NCI-H1048 (cell line): Measurements from ENCODE around the gene FHAD1.

Source experiments
- DNase-seq: peaks from one replicate; lab custom pipeline; 2025; lab: John Stamatoyannopoulos, UW

Gene FHAD1

DNA sequence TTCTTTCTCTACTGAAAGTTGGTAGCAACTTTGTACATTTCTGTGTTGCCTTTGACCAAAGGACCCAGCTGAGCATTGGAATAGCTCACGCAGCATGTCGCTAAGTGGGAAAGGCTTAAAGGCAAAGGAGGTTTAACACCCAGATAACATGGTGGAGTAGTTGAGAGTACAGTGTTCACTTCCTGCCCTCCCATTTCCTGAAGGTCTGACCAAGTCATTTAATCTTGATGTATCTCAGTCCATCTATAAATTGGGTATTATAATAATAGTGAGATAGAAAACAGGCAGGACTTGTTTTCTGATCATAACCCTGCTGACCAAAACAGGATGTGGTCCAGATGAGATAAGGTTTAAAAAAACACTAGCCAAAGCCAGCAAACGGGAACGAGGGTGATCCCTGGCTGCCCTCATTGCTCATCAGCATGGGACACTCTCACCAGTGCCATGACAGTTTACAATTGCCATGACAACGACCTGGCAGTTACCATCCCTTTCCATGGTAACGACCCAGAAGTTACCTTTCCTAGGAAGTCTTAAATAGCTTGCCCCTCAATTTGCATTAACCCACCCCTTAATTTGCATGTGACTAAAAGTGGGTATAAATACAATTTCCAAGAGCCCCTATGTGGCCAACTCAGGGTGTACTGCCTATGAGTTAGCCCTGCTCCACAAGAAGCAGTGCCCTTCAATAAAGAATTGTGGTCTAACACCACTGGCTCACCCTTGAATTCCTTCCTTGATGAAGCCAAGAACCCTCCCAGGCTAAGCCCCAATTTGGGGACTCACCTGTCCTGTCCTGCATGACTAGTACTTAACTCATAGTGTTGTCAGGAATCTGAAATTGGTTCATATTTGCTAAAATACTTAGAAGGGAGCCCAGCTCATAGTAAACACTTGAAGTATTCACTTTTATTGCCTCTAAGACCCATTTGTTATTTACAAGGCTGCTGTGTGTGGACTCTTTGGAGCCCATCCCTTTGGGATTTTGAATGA lies 28.4 kb upstream of the FHAD1 start:
- no peak for DNase-seq

- no peak for DNase-seq
Measured at GRCh38 chr1:15219280-15220023, 27.6 kb upstream of the FHAD1 start.

- DNase-seq, result no peak
Measured at GRCh38 chr1:15220024-15220392, 27.0 kb upstream of the FHAD1 start.

- no peak for DNase-seq
Measured at GRCh38 chr1:15220825-15221431, 26.1 kb upstream of the FHAD1 start.

DNA sequence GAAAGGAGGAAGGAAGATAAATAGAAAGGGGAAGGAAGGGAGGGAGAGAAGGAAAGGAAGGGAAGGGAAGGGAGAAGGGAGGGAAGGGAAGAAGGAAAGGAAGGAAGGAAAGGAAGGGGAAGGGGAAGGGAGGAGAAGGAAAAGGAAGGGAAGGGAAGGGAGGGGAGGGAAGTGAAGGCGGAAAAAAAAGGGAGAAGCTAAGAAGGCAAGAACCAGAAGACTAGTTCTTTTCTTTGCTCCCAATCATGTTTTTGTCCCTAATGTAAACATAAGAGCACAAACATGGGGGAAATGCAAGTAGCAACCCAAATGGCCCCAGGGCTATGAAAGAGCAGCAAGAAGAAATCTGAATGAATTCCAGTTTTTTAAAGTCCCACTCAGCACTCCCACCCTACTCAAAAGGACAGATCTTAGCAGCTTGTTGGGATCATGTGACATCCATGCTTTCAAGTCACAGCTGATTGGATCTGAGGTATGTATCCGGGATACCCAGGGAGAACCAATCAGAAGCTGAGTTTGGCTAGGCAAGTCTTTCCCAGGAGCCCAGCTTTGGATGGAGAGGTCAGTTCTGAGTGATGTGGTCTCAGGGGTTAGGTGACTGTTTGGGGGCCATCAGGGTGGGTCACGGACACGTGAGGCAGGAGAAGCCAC lies 24.2 kb upstream of the FHAD1 start:
- DNase-seq, result no peak

GRCh38 chr1:15224259-15224869 lies 22.7 kb upstream of the FHAD1 start:
- DNase-seq, result no peak

DNA sequence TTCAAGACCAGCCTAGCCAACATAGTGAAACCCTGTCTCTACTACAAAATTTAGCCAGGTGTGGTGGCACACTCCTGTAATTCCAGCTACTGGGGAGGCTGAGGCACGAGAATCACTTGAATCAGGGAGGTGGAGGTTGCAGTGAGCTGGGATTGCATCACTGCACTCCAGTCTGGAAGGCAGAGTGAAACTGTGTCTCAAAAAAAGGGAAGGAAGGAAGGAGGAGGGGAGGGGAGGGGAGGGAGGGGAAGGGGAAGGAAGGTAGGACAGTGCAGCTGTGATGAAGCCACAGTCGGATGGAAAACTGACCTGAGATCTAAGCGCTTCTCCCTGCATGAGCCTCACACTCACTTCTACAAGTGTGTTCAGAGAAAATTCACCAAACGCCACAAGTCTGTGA lies 22.0 kb upstream of the FHAD1 start:
- no peak for DNase-seq

GRCh38 chr1:15225461-15225860 lies 21.6 kb upstream of the FHAD1 start:
- no peak for DNase-seq

GRCh38 chr1:15226388-15227255 lies 20.4 kb upstream of the FHAD1 start:
- no peak for DNase-seq

DNA sequence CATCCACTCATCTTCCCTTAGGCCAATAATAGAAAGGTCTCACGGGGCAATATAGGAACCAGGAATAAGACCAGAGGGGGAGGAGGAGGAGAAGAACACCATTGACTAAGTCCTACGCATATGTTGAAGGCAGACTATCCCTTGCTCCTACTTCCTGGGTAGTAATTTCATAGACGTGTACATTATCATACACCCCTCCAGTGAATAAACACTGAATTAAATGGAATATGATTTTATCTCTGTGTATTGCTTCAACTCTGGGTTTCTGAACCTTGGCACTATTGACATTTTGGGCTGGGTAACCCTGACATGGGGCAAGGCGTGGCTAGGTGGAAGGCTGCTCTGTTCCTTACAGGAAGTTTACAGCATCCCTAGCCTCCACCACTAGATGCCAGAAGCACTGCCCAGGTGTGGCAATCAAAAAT lies 17.3 kb upstream of the FHAD1 start:
- DNase-seq, result no peak

GRCh38 chr1:15231714-15232201 lies 15.3 kb upstream of the FHAD1 start:
- DNase-seq, result no peak

- DNase-seq, result no peak
Measured at GRCh38 chr1:15233689-15234088, 13.3 kb upstream of the FHAD1 start.

DNA sequence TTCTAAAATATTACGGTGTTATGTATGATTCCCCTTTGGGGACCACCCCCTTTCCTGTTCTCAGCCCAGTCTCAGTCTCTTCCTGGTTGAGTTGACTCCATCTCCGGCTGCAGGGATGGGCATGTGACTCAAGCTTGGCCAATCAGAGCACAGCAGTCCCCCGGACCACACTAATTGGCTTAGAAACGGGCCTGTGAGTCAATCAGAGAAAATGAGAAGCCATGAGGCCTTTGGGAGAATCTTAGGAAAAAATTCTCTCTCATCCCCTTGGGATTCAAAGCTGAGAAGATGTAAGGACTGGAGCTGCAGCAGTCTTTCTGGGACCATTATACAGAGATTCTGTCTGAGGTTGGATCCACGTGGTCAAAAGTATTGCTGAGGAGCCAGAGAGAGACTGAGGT lies 10.7 kb upstream of the FHAD1 start:
- DNase-seq, result no peak

DNA sequence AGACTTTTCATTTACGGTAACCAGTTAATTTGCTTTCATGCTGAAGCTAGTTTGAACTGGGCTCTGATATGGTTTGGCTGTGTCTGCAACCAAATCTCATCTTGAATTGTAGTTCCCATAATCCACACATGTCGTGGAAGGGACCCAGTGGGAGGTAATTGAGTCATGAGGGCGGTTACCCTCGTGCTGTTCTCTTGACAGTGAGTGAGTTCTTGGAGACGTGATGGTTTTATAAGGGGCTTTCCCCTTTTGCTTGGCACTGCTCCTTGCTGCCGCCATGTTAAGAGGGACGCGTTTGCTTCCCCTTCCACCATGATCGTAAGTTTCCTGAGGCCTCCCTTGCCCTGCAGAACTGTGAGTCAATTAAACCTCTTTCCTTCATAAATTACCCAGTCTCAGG lies 10.3 kb upstream of the FHAD1 start:
- DNase-seq, result no peak

GRCh38 chr1:15238789-15239188 lies 8.2 kb upstream of the FHAD1 start:
- no peak for DNase-seq

- no peak for DNase-seq
Measured at GRCh38 chr1:15242766-15243165, 4.3 kb upstream of the FHAD1 start.

DNA sequence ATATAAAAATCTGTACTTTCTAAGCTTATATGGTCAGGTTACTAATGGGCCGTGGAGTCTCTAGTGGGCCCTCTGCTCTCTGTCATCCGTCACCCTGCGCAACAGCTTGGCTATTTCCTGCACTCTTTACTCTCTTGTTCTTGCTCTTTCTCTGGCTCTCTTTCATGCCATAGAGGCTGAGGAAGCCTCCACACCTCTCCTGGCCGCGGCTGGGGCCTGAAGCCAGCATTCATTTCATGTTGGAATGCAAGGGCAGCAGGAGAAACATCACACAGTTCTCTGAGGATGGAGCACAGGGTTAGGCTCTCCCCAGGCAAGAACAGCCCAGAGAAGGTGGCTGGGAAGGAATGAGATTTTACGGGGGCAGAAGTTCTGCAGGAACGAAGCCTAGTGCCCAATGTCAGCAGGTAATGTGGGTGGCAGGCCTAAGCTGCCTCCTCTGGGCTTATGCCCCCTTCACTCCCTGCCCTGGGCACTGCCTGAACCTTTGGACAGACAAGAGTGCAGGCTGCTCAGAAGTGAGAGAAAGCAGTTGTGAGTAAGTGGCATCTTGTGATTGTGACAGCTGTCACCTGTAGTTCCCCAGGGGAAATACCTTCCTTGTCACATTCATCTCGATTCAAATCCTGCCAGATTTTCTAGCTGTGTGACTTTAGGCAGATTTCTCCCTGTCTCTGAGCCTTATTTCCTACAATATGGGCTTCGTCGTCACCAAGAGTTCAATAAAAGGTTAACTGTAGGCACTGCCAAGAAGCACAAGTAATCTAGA lies 3.6 kb upstream of the FHAD1 start:
- DNase-seq, result no peak

DNA sequence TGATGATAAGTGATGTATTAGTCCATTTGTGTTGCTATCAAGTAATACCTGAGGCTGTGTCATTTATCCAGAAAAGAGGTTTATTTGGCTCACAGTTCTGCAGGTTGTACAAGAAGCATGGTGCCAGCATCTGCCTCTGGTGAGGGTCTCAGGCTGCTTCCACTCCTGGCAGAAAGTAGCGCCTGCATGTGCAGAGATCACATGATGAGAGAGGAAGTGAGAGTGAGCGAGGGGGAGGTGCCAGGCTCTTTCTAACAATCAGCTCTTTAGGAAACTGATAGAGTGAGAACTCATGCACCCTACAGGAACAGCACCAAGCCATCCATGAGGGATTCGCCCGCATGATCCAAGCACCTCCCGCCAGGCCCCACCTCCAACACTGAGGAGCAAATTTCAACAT lies 2.2 kb upstream of the FHAD1 start:
- no peak for DNase-seq

DNA sequence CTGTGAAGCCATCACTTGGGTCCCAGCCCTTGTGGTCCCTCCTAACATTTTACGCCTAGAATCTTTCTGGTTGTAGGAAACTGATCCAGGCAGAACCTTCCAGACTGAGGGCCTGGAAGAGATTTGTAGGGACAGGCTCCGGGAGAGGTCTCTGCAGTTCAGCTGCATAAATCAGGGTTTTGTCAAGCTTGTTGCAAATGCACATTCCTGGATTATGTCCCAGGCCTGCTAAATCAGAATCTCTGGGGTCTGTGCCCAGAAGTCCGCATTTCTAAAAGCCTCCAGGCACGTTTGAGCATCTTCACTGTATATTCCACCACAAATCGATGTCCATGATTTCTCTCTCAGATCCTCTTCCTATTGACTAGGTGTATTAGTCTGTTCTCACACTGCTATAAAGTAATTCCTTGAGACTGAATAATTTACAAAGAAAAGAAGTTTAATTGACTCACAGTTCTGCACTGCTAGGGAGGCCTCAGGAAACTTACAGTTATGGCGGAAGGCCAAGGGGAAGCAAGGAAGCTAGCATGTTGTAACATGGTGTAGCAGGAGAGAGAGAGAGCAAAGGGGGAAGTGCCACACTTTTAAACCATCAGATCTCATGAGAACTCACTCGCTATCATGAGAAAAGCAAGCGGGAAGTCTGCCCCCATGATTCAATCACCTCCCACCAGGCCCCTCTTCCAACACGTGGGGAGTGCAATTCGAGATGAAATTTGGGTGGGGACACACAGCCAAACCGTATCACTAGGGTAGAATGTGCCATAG lies 1.2 kb upstream of the FHAD1 start:
- DNase-seq, result no peak
